ENCODE results near the gene TBC1D14. TPM values are rescaled to one million over a fixed set of nuclear protein-coding genes. Genes with fewer than 3 reads are reported as not detected.

Gene TBC1D14
- total and polyA plus RNA-seq, 10 of the 15 experiments (the other 5 are each of a cell fraction or from before 2014, with no cell fraction given) = 0.87 to 39.3 (median 30.1) TPM

DNA sequence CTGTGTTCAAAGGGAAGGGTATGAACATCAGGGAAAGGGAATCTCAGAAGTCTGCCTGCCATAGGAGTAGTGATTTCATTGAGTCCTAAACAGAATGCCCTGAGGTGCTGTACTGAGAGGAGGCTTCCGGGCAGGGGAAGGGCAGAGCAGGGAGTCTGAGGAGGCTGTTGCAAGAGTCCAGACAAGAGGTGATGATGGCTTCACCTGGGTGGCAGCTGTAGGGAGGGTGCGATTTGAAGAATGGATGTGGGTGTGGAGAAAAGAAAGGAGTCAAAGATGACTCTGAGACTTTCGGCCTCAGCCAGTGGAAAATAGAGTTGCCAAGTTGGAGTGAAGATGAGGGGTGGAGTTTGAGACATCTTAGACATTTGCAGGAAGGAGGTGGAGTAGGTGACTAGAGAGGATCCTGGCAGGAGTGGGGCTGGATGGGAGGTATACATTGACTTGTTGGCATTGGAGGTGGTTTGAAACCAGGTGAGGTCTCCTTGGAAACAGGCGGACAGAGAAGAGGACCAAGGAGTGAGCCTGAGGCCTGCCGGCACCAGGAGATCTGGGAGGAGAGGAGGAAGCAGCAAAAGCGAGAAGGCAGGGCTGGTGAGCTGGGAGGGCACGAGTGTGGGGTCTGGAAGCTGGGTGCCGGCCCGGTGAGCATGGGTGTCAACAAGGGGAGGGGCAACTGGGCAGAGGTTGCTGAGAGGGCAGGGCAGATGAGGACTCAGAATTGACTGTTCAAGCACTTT lies 24.2 kb downstream of the TBC1D14 start:
- TF ChIP-seq MTA2 (IDR thresholded peaks at IDR 0.05; ENCODE audit: low read depth) (no peak), SIN3A (IDR thresholded peaks at IDR 0.05; ENCODE audit: low read depth, low read length) (no peak), CHD1 (IDR thresholded peaks at IDR 0.05; ENCODE audit: low read depth, low read length) (no peak), ASH2L (IDR thresholded peaks at IDR 0.05; ENCODE audit: borderline replicate concordance, low read depth) (no peak), ZSCAN29 (IDR thresholded peaks at IDR 0.05) (no peak), CREM (IDR thresholded peaks at IDR 0.05; ENCODE audit: low read depth) (no peak), SREBF1 (IDR thresholded peaks at IDR 0.05; ENCODE audit: low read length) (no peak), RFX5 (IDR thresholded peaks at IDR 0.05; ENCODE audit: low read depth, low read length) (no peak), JUNB (IDR thresholded peaks at IDR 0.05) (no peak)
- TF ChIP-seq, protein P1, sequence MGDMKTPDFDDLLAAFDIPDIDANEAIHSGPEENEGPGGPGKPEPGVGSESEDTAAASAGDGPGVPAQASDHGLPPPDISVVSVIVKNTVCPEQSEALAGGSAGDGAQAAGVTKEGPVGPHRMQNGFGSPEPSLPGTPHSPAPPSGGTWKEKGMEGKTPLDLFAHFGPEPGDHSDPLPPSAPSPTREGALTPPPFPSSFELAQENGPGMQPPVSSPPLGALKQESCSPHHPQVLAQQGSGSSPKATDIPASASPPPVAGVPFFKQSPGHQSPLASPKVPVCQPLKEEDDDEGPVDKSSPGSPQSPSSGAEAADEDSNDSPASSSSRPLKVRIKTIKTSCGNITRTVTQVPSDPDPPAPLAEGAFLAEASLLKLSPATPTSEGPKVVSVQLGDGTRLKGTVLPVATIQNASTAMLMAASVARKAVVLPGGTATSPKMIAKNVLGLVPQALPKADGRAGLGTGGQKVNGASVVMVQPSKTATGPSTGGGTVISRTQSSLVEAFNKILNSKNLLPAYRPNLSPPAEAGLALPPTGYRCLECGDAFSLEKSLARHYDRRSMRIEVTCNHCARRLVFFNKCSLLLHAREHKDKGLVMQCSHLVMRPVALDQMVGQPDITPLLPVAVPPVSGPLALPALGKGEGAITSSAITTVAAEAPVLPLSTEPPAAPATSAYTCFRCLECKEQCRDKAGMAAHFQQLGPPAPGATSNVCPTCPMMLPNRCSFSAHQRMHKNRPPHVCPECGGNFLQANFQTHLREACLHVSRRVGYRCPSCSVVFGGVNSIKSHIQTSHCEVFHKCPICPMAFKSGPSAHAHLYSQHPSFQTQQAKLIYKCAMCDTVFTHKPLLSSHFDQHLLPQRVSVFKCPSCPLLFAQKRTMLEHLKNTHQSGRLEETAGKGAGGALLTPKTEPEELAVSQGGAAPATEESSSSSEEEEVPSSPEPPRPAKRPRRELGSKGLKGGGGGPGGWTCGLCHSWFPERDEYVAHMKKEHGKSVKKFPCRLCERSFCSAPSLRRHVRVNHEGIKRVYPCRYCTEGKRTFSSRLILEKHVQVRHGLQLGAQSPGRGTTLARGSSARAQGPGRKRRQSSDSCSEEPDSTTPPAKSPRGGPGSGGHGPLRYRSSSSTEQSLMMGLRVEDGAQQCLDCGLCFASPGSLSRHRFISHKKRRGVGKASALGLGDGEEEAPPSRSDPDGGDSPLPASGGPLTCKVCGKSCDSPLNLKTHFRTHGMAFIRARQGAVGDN (IDR thresholded peaks at IDR 0.05) = no peak
- TF ChIP-seq, protein P2, sequence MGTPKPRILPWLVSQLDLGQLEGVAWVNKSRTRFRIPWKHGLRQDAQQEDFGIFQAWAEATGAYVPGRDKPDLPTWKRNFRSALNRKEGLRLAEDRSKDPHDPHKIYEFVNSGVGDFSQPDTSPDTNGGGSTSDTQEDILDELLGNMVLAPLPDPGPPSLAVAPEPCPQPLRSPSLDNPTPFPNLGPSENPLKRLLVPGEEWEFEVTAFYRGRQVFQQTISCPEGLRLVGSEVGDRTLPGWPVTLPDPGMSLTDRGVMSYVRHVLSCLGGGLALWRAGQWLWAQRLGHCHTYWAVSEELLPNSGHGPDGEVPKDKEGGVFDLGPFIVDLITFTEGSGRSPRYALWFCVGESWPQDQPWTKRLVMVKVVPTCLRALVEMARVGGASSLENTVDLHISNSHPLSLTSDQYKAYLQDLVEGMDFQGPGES (IDR thresholded peaks at IDR 0.05) = no peak
- TF ChIP-seq, protein P3, sequence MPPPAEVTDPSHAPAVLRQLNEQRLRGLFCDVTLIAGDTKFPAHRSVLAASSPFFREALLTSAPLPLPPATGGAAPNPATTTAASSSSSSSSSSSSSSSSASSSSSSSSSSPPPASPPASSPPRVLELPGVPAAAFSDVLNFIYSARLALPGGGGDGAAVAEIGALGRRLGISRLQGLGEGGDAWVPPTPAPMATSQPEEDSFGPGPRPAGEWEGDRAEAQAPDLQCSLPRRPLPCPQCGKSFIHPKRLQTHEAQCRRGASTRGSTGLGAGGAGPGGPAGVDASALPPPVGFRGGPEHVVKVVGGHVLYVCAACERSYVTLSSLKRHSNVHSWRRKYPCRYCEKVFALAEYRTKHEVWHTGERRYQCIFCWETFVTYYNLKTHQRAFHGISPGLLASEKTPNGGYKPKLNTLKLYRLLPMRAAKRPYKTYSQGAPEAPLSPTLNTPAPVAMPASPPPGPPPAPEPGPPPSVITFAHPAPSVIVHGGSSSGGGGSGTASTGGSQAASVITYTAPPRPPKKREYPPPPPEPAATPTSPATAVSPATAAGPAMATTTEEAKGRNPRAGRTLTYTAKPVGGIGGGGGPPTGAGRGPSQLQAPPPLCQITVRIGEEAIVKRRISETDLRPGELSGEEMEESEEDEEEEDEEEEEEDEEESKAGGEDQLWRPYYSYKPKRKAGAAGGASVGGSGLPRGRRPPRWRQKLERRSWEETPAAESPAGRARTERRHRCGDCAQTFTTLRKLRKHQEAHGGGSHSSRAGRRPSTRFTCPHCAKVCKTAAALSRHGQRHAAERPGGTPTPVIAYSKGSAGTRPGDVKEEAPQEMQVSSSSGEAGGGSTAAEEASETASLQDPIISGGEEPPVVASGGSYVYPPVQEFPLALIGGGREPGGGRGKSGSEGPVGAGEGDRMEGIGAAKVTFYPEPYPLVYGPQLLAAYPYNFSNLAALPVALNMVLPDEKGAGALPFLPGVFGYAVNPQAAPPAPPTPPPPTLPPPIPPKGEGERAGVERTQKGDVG (CRISPR knock-in tag; IDR thresholded peaks at IDR 0.05) = no peak
- intact Hi-C loops (cut with micrococcal nuclease; ENCODE audit: unreplicated experiment) = no loop called here
- 97% methylated on average over 7 of the region's 9 CpGs for WGBS (ENCODE audit: insufficient coverage, insufficient replicate concordance, low lambda C conversion rate, missing lambda C conversion rate)
- H3K4me3 ChIP-seq = no peak overlapping the region
- peaks cover 2% of the 10 kb centered on the region; the same call in 1 of the 2 replicates for H3K79me2 ChIP-seq (ENCODE audit: control insufficient read depth, insufficient read depth, low read length)
- ChIA-PET CTCF (interaction anchor here (1.4 kb wide), 1 partner anchor 10 kb away, joined by 4 read pairs; no protein-coding TSS in a partner anchor), SMC1A (ENCODE audit: uncharacterized antibody, unreplicated experiment) (no interaction called here), RAD21 (ENCODE audit: unreplicated experiment) (no interaction called here), POLR2A (no interaction called here)
- H3K4me2 ChIP-seq (ENCODE audit: control insufficient read depth, insufficient read depth) = no peak overlapping the region
- H4K20me1 ChIP-seq (ENCODE audit: control insufficient read depth, insufficient read depth) = peaks cover 5% of the 10 kb centered on the region; the same call in 1 of the 2 replicates
- no peak overlapping the region for H2AFZ ChIP-seq (ENCODE audit: control insufficient read depth, low read depth, low read length)
- DNase-seq (ENCODE audit: low read depth, low spot score) (no peak), ATAC-seq (no peak), FAIRE-seq (no peak)
- no TSS peak for BruUV-seq (replicated peaks)
- peaks cover 9% of the 10 kb centered on the region for H3K4me1 ChIP-seq (ENCODE audit: control insufficient read depth, insufficient read depth, low read length)
- H3K9me3 ChIP-seq (replicated peaks; ENCODE audit: control insufficient read depth, insufficient read depth, low read length) = no peaks in the 10 kb centered on the region; the same call in 2 of the 3 replicates
- no peaks in the 10 kb centered on the region; a peak in 3 of 4 replicates for H3K36me3 ChIP-seq (ENCODE audit: control insufficient read depth in 2 of 2, insufficient read depth in 2 of 2, low read length in 1 of 2)
- in situ Hi-C loops (cut with MboI) = no loop called here
- H3K27me3 ChIP-seq (replicated peaks in 1 of 2; ENCODE audit: control insufficient read depth in 2 of 2, insufficient read depth in 2 of 2, low read length in 1 of 2) = no peaks in the 10 kb centered on the region
- H3K9ac ChIP-seq (ENCODE audit: control insufficient read depth, insufficient read depth, low read length) = no peak overlapping the region
- H3K27ac ChIP-seq (ENCODE audit: control insufficient read depth, insufficient read depth) = no peak overlapping the region
